Measurements from ENCODE around the gene SFTA2. TPM values are rescaled to one million over a fixed set of nuclear protein-coding genes. Genes with fewer than 3 reads are reported as not detected.

The SFTA2 gene
- total and polyA plus RNA-seq, 9 of the 15 experiments (the other 6 are each of a cell fraction or from before 2014, with no cell fraction given): not detected

DNA sequence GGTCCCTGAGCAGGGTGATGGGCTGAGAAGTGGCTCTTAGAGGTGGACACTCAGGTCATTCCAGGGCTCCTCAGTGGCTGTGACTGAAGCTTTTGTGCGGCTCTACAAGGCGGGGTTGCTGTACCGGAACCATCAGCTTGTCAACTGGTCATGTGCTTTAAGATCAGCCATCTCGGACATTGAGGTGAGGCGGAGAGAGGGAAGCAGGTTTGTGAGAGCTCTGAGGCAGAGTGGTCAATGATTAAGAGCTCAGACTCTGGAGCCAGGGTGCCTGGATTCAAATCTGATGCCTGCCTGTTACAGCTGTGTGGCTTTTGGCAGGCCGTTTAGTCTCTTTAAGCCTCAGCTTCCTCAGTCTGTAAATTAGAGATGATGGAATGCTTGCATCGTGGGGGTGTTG, 14.9 kb downstream of the SFTA2 start:
- no peaks in the 10 kb centered on the region for H3K9me1 ChIP-seq (ENCODE audit: control insufficient read depth, insufficient read depth, low read length)
- H3K4me3 ChIP-seq: no peak overlapping the region
- no TSS peak for BruUV-seq (replicated peaks)
- 91% methylated on average over 7 of the region's 7 CpGs for whole genome bisulfite sequencing (ENCODE audit: insufficient coverage, low coverage, missing lambda C conversion rate)
- in situ Hi-C loops (cut with MboI): loop anchor here (5.0 to 10.0 kb wide), 2 partner anchors 160 to 458 kb away; no protein-coding TSS in a partner anchor
- DNase-seq (ENCODE audit: extremely low read depth in 1 of 4, low spot score in 3 of 4) (no peak), FAIRE-seq (no peak), ATAC-seq (no peak)
- H3K9ac ChIP-seq (ENCODE audit: insufficient read depth in 1 of 2, low read depth in 2 of 2, low read length in 2 of 2): peak overlapping the region in 1 of 2 experiments; percentile 28; a peak in 1 of 4 replicates
- H4K20me1 ChIP-seq (replicated peaks; ENCODE audit: control insufficient read depth, insufficient read depth, low read length): no peaks in the 10 kb centered on the region
- no peak overlapping the region for H3K27ac ChIP-seq (ENCODE audit: extremely low read depth, low read depth, low read length)
- H3K36me3 ChIP-seq (ENCODE audit: control insufficient read depth, insufficient read depth, low read length): peaks cover 78% of the 10 kb centered on the region; the same call in 2 of the 3 replicates
- H3K4me2 ChIP-seq (ENCODE audit: insufficient read depth, low read length): no peak overlapping the region
- H2AFZ ChIP-seq (ENCODE audit: low read depth, low read length): no peak overlapping the region
- peaks cover 15 to 28% of the 10 kb centered on the region in 2 experiments for H3K4me1 ChIP-seq (replicated peaks in 1 of 2; ENCODE audit: control insufficient read depth in 2 of 2, insufficient read depth in 2 of 2, low read length in 2 of 2)
- no peaks in the 10 kb centered on the region for H3K27me3 ChIP-seq (ENCODE audit: control insufficient read depth in 2 of 2, insufficient read depth in 2 of 2, low read length in 2 of 2)
- POLR2A ChIA-PET: interaction anchor here (0.6 to 3.5 kb wide), 6 partner anchors 9 to 170 kb away, joined by 3 to 11 read pairs (median 3); no protein-coding TSS in a partner anchor
- intact Hi-C loops (cut with micrococcal nuclease): no loop called here
- TF ChIP-seq, protein P1, sequence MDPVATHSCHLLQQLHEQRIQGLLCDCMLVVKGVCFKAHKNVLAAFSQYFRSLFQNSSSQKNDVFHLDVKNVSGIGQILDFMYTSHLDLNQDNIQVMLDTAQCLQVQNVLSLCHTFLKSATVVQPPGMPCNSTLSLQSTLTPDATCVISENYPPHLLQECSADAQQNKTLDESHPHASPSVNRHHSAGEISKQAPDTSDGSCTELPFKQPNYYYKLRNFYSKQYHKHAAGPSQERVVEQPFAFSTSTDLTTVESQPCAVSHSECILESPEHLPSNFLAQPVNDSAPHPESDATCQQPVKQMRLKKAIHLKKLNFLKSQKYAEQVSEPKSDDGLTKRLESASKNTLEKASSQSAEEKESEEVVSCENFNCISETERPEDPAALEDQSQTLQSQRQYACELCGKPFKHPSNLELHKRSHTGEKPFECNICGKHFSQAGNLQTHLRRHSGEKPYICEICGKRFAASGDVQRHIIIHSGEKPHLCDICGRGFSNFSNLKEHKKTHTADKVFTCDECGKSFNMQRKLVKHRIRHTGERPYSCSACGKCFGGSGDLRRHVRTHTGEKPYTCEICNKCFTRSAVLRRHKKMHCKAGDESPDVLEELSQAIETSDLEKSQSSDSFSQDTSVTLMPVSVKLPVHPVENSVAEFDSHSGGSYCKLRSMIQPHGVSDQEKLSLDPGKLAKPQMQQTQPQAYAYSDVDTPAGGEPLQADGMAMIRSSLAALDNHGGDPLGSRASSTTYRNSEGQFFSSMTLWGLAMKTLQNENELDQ (CRISPR knock-in tag; IDR thresholded peaks at IDR 0.05; ENCODE audit: borderline replicate concordance): no peak
- TF ChIP-seq PPARD (CRISPR knock-in tag; IDR thresholded peaks at IDR 0.05) (no peak), ZSCAN29 (IDR thresholded peaks at IDR 0.05) (no peak), LCOR (CRISPR knock-in tag; IDR thresholded peaks at IDR 0.05) (0 out of 2 replicates have a peak, but pooled peaks have one; percentile 25), ZNF79 (CRISPR knock-in tag; IDR thresholded peaks at IDR 0.05; ENCODE audit: low read depth) (no peak)
- H3K79me2 ChIP-seq (ENCODE audit: control insufficient read depth, insufficient read depth, low read length): peaks cover 8% of the 10 kb centered on the region; the same call in 2 of the 3 replicates
- CTCF ChIA-PET (ENCODE audit: low intra/inter-chr PET ratio): interaction anchor here (0.7 to 3.0 kb wide), 4 partner anchors 153 to 211 kb away, joined by 3 to 26 read pairs (median 13); no protein-coding TSS in a partner anchor
- no peaks in the 10 kb centered on the region for H3K9me3 ChIP-seq (replicated peaks; ENCODE audit: control insufficient read depth, insufficient read depth, low read depth, low read length)

Data from K562 (cell line).